PFSK-1 (cell line): ENCODE data around the gene CCL22.

Experiments used
- FOXP2 ChIP-seq: optimal IDR thresholded peaks from 2 replicates; pipeline ENCODE3; 2011; ENCODE audit warnings: borderline replicate concordance, control low read depth, inconsistent platforms; ENCODE audit not compliant: insufficient read depth; ENCODE audit errors: extremely low read length, extremely low read depth
- POLR2AphosphoS5 ChIP-seq: IDR thresholded peaks from 2 replicates; pipeline ENCODE4 v1.6.1; 2012; ENCODE audit warnings: low read depth, mild to moderate bottlenecking, control low read depth, low read length, moderate library complexity
- REST ChIP-seq, 2 experiments: IDR thresholded peaks; 2 replicates each; pipeline versions ENCODE4 v1.6.1 to v1.8.0; 2011 to 2012; ENCODE audit warnings: low read depth in 2 of 2, low read length in 2 of 2, control low read depth in 1 of 2, inconsistent platforms in 1 of 2, mild to moderate bottlenecking in 1 of 2, moderate library complexity in 1 of 2; ENCODE audit not compliant: insufficient read depth in 1 of 2
- SIN3A ChIP-seq: IDR thresholded peaks from 2 replicates; pipeline ENCODE4 v1.6.1; 2012; ENCODE audit warnings: mild to moderate bottlenecking, low read length, moderate library complexity, borderline replicate concordance; ENCODE audit not compliant: insufficient read depth
- TAF1 ChIP-seq: IDR thresholded peaks from 2 replicates; pipeline ENCODE4 v1.6.1; 2012; ENCODE audit warnings: low read length, control low read depth, borderline replicate concordance; ENCODE audit not compliant: insufficient read depth

The CCL22 gene

GRCh38 chr16:57367116-57367752 lies 8.7 kb downstream of the CCL22 start:
- TF ChIP-seq TAF1 (no peak), REST (IDR thresholded peaks at IDR 0.05; ENCODE audit: insufficient read depth in 1 of 2, low read depth in 2 of 2, low read length in 2 of 2) (no peak), FOXP2 (no peak), SIN3A (no peak), POLR2AphosphoS5 (no peak)

GRCh38 chr16:57371494-57372371 lies 13.2 kb downstream of the CCL22 start:
- TF ChIP-seq REST (IDR thresholded peaks at IDR 0.05; ENCODE audit: insufficient read depth in 1 of 2, low read depth in 2 of 2, low read length in 2 of 2), result no peak
- no peak for TF ChIP-seq SIN3A
- no peak for TF ChIP-seq FOXP2
- no peak for TF ChIP-seq POLR2AphosphoS5
- no peak for TF ChIP-seq TAF1

GRCh38 chr16:57372372-57373116 lies 14.0 kb downstream of the CCL22 start, which contains the start of gene CX3CL1:
Gene CX3CL1, plus strand, starts transcription at chr16:57372490. Its CDS starts 79 bp downstream, at chr16:57372569.
- no peak for TF ChIP-seq SIN3A
- TF ChIP-seq FOXP2, result no peak
- no peak for TF ChIP-seq POLR2AphosphoS5

- TF ChIP-seq FOXP2 (no peak), TAF1 (no peak), SIN3A (no peak), POLR2AphosphoS5 (no peak), REST (IDR thresholded peaks at IDR 0.05; ENCODE audit: insufficient read depth in 1 of 2, low read depth in 2 of 2, low read length in 2 of 2) (no peak)
Observed at GRCh38 chr16:57373117-57373947, 14.7 kb downstream of the CCL22 start.
